Prostate gland (tissue), 2 donors: ENCODE results near the gene ZNF276. TPM values are rescaled to one million over a fixed set of nuclear protein-coding genes. Genes with fewer than 3 reads are reported as not detected.
"Not testable (repeated sequence)": the region's sequence is repeated elsewhere in the genome, so short reads cannot be mapped to it uniquely, and the experiment has no call there.

Experiments used
- DNase-seq: peaks from one replicate; pipeline ENCODE4 v3.0.0-alpha.2; 2019; ENCODE audit warnings: low spot score
- H3K27ac ChIP-seq, 2 donors: fragments of 200-600 bp; sonication (generic); 2 replicates each; pipeline ENCODE4 v1.5.1; 2017 to 2019
- H3K27me3 ChIP-seq: fragments of 200-600 bp; sonication (generic); replicated peaks from 2 replicates; pipeline ENCODE4 v1.5.1; 2019; ENCODE audit not compliant: insufficient read depth
- H3K36me3 ChIP-seq, 2 donors: fragments of 200-600 bp; sonication (generic); 1 replicate in 1 of 2; 2 replicates in 1 of 2; pipeline versions ENCODE4 v1.5.1 to v1.8.1; 2017 to 2019
- H3K4me1 ChIP-seq: fragments of 200-600 bp; sonication (generic); replicated peaks from 2 replicates; pipeline ENCODE4 v1.5.1; 2019
- H3K4me3 ChIP-seq, 2 donors: fragments of 200-600 bp; sonication (generic); 2 replicates each; pipeline ENCODE4 v1.5.1; 2017 to 2019
- H3K9me3 ChIP-seq: fragments of 200-600 bp; sonication (generic); 2 replicates; pipeline ENCODE4 v1.5.1; 2017
- POLR2A ChIP-seq: fragments of 450-650 bp; IDR thresholded peaks from one replicate; pipeline ENCODE4 v1.6.1; 2016; ENCODE audit warnings: antibody characterized with exemption, mild to moderate bottlenecking
- POLR2AphosphoS5 ChIP-seq: sonication (generic); formaldehyde crosslinking; IDR thresholded peaks from one replicate; pipeline ENCODE4 v1.6.1; 2017; ENCODE audit warnings: antibody characterized with exemption
- WGBS: methylation state at CpG from one replicate; pipeline ENCODE4 v1.1.5; 2018; 5-methylcytosine and 5-hydroxymethylcytosine counted together
- intact Hi-C: fragments of 100-400 bp; cut with DNase I; formaldehyde crosslinking; loops from one replicate; pipeline ENCODE4 v1.14.2; 2022
- total RNA-seq, 2 donors: library from RNA; depleted of rRNA; stranded (reverse); fragments of >200 nt; gene quantifications; one replicate each; pipeline ENCODE4 v1.1.0, GENCODE V29; 2016
- TF ChIP-seq, protein P1 (sequence below), 4 experiments: fragments of 200-600 bp in 2 of 4; fragments of 450-650 bp in 2 of 4; sonication (generic) in 2 of 4; IDR thresholded peaks; 1 replicate in 3 of 4; 2 replicates in 1 of 4; pipeline ENCODE4 v1.5.1; 2016 to 2019; ENCODE audit warnings: antibody characterized with exemption in 4 of 4, mild to moderate bottlenecking in 2 of 4, moderate library complexity in 2 of 4

The ZNF276 gene
- total RNA-seq, 2 donors from 2014 or later = 18.4 to 46.1 TPM

DNA sequence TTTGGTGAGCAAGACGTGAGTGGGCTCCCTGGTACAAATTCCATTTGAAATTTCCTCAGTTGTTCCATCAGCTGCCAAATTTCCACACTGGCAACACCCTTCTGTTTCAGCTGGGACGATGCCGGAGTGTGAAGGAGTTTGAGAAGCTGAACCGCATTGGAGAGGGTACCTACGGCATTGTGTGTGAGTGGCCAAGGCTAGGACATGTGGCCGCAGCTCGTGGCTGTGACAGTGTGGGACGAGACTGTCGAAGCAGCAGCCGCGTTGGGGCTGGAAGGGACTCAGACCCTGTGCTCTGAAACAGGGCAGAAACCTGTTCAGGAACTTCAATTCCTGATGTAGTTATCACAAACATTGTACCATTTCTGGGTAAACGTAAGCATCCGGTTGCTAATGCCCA, 32.2 kb upstream of the ZNF276 start:
- peaks cover 0 to 5% of the 10 kb centered on the region in 2 donors for H3K36me3 ChIP-seq
- intact Hi-C loops = no loop called here

DNA sequence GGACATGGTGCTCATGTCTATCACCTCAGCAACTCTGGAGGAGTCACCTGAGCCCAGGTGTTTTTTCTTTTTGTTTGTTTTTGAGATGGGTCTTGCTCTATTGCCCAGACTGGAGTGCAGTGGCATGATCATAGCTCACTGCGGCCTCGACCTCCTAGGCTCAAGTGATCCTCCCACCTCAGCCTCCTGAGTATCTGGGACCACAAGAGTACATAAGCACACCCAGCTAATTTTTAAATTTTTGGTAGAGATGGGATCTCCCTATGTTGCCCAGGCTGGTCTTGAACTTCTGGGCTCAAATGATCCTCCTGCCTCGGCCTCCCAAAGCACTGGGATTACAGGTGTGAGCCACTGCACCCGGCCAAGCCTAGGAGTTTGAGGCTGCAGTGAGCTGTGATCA, 31.7 kb upstream of the ZNF276 start:
- DNase-seq, H3K9me3 ChIP-seq, H3K36me3 ChIP-seq, H3K4me1 ChIP-seq, intact Hi-C loops, H3K4me3 ChIP-seq, H3K27me3 ChIP-seq, H3K27ac ChIP-seq: not testable (repeated sequence)
- WGBS = 98% methylated on average over 4 of the region's 4 CpGs

More for the DNA sequence above, 32.2 kb upstream of the ZNF276 start:
- Histone ChIP-seq H3K4me3 (no peak overlapping the region), H3K27me3 (no peaks in the 10 kb centered on the region), H3K4me1 (no peaks in the 10 kb centered on the region), H3K27ac (no peak overlapping the region), H3K9me3 (no peaks in the 10 kb centered on the region)
- DNase-seq = no peak
- TF ChIP-seq, protein P1, sequence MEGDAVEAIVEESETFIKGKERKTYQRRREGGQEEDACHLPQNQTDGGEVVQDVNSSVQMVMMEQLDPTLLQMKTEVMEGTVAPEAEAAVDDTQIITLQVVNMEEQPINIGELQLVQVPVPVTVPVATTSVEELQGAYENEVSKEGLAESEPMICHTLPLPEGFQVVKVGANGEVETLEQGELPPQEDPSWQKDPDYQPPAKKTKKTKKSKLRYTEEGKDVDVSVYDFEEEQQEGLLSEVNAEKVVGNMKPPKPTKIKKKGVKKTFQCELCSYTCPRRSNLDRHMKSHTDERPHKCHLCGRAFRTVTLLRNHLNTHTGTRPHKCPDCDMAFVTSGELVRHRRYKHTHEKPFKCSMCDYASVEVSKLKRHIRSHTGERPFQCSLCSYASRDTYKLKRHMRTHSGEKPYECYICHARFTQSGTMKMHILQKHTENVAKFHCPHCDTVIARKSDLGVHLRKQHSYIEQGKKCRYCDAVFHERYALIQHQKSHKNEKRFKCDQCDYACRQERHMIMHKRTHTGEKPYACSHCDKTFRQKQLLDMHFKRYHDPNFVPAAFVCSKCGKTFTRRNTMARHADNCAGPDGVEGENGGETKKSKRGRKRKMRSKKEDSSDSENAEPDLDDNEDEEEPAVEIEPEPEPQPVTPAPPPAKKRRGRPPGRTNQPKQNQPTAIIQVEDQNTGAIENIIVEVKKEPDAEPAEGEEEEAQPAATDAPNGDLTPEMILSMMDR (IDR thresholded peaks at IDR 0.05) = no peak
- no peak for TF ChIP-seq POLR2AphosphoS5
- TF ChIP-seq POLR2A = no peak
- 90% methylated on average over 13 of the region's 13 CpGs for WGBS

DNA sequence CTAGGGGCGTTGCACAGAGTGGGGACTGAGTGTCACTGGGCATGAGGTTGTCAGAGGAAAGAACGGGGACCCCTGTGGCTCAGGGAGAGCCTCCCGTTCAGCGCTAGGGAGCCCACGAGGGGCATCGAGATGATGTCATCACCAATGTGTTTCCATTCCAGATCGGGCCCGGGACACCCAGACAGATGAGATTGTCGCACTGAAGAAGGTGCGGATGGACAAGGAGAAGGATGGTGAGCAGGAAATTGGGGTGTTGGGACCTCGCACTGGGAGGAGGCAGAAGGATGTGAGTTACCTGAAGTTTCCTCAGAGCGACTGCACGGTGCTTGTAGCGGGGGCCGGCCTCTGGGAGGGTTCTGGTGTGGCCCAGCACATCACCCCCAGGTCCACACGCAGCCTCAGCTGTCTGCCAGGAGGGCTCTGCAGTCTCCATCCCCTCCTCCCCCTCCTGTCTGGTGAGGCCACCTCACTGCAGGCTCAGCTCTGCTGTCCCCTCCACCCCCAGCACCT, 30.9 kb upstream of the ZNF276 start:
- intact Hi-C loops = no loop called here
- Histone ChIP-seq H3K36me3 (peaks cover 0 to 5% of the 10 kb centered on the region in 2 donors), H3K4me1 (no peaks in the 10 kb centered on the region), H3K27ac (no peak overlapping the region), H3K9me3 (no peaks in the 10 kb centered on the region), H3K27me3 (no peaks in the 10 kb centered on the region), H3K4me3 (no peak overlapping the region)
- TF ChIP-seq, protein P1 (IDR thresholded peaks at IDR 0.05) = no peak
- no peak for TF ChIP-seq POLR2A
- 90% methylated on average over 16 of the region's 16 CpGs for WGBS
- no peak for DNase-seq

DNA sequence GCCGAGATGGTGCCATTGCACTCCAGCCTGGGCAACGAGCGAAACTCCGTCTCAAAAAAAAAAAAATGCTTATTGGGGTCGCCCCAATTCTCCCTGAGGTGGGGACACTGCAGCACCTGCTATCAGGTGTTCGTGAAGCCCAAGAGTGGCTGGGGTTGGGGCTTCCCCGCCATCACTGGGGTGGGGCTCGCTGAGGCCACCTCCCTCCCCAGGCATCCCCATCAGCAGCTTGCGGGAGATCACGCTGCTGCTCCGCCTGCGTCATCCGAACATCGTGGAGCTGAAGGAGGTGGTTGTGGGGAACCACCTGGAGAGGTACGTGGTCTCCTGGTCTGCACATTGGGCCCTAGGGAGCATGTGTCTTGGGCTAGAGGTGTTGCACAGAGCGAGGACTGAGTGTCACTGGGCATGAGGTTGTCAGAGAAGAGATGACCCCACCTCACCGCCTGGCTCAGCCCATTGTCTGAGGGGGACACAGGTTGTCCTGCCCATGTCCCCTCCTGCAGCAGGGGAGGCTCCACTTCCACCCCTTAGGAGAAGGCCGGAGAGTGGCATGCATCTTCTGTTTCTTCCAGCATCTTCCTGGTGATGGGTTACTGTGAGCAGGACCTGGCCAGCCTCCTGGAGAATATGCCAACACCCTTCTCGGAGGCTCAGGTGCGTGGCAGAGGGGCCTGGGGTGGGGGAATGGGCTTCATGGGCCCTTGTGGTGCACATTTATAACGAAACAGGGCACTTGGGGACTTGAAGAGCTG, 29.9 kb upstream of the ZNF276 start:
- DNase-seq = no peak
- Histone ChIP-seq H3K9me3 (no peaks in the 10 kb centered on the region), H3K4me1 (no peaks in the 10 kb centered on the region), H3K27ac (no peak overlapping the region), H3K36me3 (peaks cover 0 to 5% of the 10 kb centered on the region in 2 donors), H3K4me3 (no peak overlapping the region), H3K27me3 (no peaks in the 10 kb centered on the region)
- intact Hi-C loops = no loop called here
- TF ChIP-seq POLR2AphosphoS5 (no peak), POLR2A (no peak)
- TF ChIP-seq, protein P1 (IDR thresholded peaks at IDR 0.05) = no peak
- 95% methylated on average over 21 of the region's 21 CpGs for WGBS

DNA sequence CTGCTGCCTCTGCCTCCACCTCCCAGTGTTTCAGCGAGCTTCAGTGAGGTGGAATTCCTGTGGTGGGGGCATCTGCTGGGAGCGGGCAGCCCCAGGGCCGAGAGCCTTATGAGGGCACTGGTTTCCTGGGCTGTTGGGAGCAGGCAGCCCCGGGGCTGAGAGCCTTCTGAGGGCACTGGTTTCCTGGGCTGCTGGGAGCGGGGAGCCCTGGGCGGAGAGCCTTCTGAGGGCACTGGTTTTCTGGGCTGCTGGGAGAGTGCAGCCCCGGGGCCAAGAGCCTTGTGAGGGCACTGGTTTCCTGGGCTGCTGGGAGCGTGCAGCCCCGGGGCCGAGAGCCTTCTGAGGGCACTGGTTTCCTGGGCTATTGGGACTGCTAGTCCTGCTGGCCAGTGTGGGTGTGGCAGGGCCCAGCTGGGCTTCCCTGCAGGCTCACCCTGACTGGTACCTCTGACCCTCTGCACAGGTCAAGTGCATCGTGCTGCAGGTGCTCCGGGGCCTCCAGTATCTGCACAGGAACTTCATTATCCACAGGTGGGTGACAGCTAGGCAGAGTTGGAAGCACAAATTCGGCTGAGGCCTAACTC, 29.3 kb upstream of the ZNF276 start:
- peaks cover 0 to 5% of the 10 kb centered on the region in 2 donors for H3K36me3 ChIP-seq
- H3K27me3 ChIP-seq = no peaks in the 10 kb centered on the region
- H3K9me3 ChIP-seq = no peaks in the 10 kb centered on the region
- no peak overlapping the region for H3K27ac ChIP-seq
- no peak for DNase-seq
- no peak overlapping the region for H3K4me3 ChIP-seq
- no peaks in the 10 kb centered on the region for H3K4me1 ChIP-seq
- intact Hi-C loops = no loop called here
- WGBS = 94% methylated on average over 6 of the region's 13 CpGs
- no peak for TF ChIP-seq POLR2AphosphoS5
- TF ChIP-seq POLR2A = no peak
- TF ChIP-seq, protein P1 (IDR thresholded peaks at IDR 0.05) = no peak
